GM12891 (cell line): ENCODE measurements around the gene ISG20L2.

ENCODE experiments used
- PAX5 ChIP-seq: IDR thresholded peaks from 2 replicates; pipeline ENCODE4 v1.6.1; 2011; ENCODE audit warnings: low read length, moderate library complexity, mild to moderate bottlenecking; ENCODE audit not compliant: insufficient read depth, severe bottlenecking
- POLR2A ChIP-seq: IDR thresholded peaks from 2 replicates; pipeline ENCODE4 v1.6.1; 2011; ENCODE audit warnings: low read depth, low read length, control low read depth
- POLR2AphosphoS5 ChIP-seq: IDR thresholded peaks from 2 replicates; pipeline ENCODE4 v1.6.1; 2011; ENCODE audit warnings: low read depth, low read length, control low read depth
- POU2F2 ChIP-seq: IDR thresholded peaks from 2 replicates; pipeline ENCODE4 v1.6.1; 2011; ENCODE audit warnings: low read depth, mild to moderate bottlenecking, control low read depth, low read length, moderate library complexity
- SPI1 ChIP-seq: IDR thresholded peaks from 2 replicates; pipeline ENCODE4 v1.6.1; 2011; ENCODE audit warnings: low read depth, low read length, control low read depth
- TAF1 ChIP-seq: IDR thresholded peaks from 2 replicates; pipeline ENCODE4 v1.6.1; 2011; ENCODE audit warnings: low read depth, low read length, control low read depth

- no peak for TF ChIP-seq POLR2A
- 0 out of 2 replicates have a peak, but pooled peaks have one; percentile 10 for TF ChIP-seq TAF1
- no peak for TF ChIP-seq POLR2AphosphoS5
- no peak; the same call in 1 of the 2 replicates for TF ChIP-seq SPI1
- 0 out of 2 replicates have a peak, but pooled peaks have one; percentile 12 for TF ChIP-seq POU2F2
- TF ChIP-seq PAX5 = no peak
Measured at GRCh38 chr1:156750711-156751450, 22.3 kb upstream of the ISG20L2 start.
